Neuron (in vitro differentiated cells): Measurements from ENCODE around the gene CLMP.

Experiments used
- H2AFZ ChIP-seq: one replicate; pipeline ENCODE4 v1.6.1; 2013; ENCODE audit warnings: low read depth, mild to moderate bottlenecking, inconsistent platforms, low read length, moderate library complexity
- H3K27me3 ChIP-seq: one replicate; pipeline ENCODE4 v1.6.1; 2013; ENCODE audit warnings: low read length; ENCODE audit not compliant: insufficient read depth
- H3K36me3 ChIP-seq: one replicate; pipeline ENCODE4 v1.6.1; 2013; ENCODE audit warnings: low read length; ENCODE audit not compliant: insufficient read depth
- H3K4me1 ChIP-seq: one replicate; pipeline ENCODE4 v1.6.1; 2013; ENCODE audit warnings: low read length; ENCODE audit not compliant: insufficient read depth
- H3K4me3 ChIP-seq: 2 replicates; pipeline ENCODE4 v1.5.1; 2013; ENCODE audit warnings: mild to moderate bottlenecking, low read length, moderate library complexity
- H3K9me3 ChIP-seq: one replicate; pipeline ENCODE4 v1.6.1; 2013; ENCODE audit warnings: low read length

Gene CLMP

GRCh38 chr11:123180166-123180565 is 14.9 kb downstream of the CLMP start:
- Histone ChIP-seq H3K9me3 (no peaks in the 10 kb centered on the region), H3K27me3 (no peaks in the 10 kb centered on the region), H3K4me1 (no peaks in the 10 kb centered on the region), H3K36me3 (no peaks in the 10 kb centered on the region), H2AFZ (no peak overlapping the region), H3K4me3 (no peak overlapping the region)

- H3K36me3 ChIP-seq = no peaks in the 10 kb centered on the region
Measured at GRCh38 chr11:123179586-123179985, 15.5 kb downstream of the CLMP start.

GRCh38 chr11:123178186-123178585 is 16.9 kb downstream of the CLMP start:
- no peaks in the 10 kb centered on the region for H3K36me3 ChIP-seq
- H3K4me3 ChIP-seq = no peak overlapping the region
- H3K9me3 ChIP-seq = no peaks in the 10 kb centered on the region
- no peaks in the 10 kb centered on the region for H3K27me3 ChIP-seq
- H2AFZ ChIP-seq = no peak overlapping the region
- no peaks in the 10 kb centered on the region for H3K4me1 ChIP-seq

More at GRCh38 chr11:123179586-123179985, 15.5 kb downstream of the CLMP start:
- H3K27me3 ChIP-seq = no peaks in the 10 kb centered on the region
- H3K4me1 ChIP-seq = no peaks in the 10 kb centered on the region
- H3K9me3 ChIP-seq = no peaks in the 10 kb centered on the region
- no peak overlapping the region for H2AFZ ChIP-seq
- H3K4me3 ChIP-seq = no peak overlapping the region

GRCh38 chr11:123176785-123177184 is 18.3 kb downstream of the CLMP start:
- Histone ChIP-seq H2AFZ (no peak overlapping the region), H3K9me3 (no peaks in the 10 kb centered on the region), H3K4me3 (no peak overlapping the region), H3K4me1 (no peaks in the 10 kb centered on the region), H3K27me3 (no peaks in the 10 kb centered on the region), H3K36me3 (no peaks in the 10 kb centered on the region)

GRCh38 chr11:123174196-123175183 is 20.6 kb downstream of the CLMP start:
- no peaks in the 10 kb centered on the region for H3K4me1 ChIP-seq
- no peak overlapping the region for H3K4me3 ChIP-seq
- no peaks in the 10 kb centered on the region for H3K9me3 ChIP-seq
- no peaks in the 10 kb centered on the region for H3K27me3 ChIP-seq
- H2AFZ ChIP-seq = no peak overlapping the region
- H3K36me3 ChIP-seq = no peaks in the 10 kb centered on the region

GRCh38 chr11:123173856-123174186 is 21.2 kb downstream of the CLMP start:
- H3K9me3 ChIP-seq = no peaks in the 10 kb centered on the region
- no peaks in the 10 kb centered on the region for H3K36me3 ChIP-seq
- no peak overlapping the region for H3K4me3 ChIP-seq
- no peaks in the 10 kb centered on the region for H3K27me3 ChIP-seq
- peaks cover 6% of the 10 kb centered on the region for H3K4me1 ChIP-seq
- H2AFZ ChIP-seq = no peak overlapping the region

- no peaks in the 10 kb centered on the region for H3K27me3 ChIP-seq
- H3K36me3 ChIP-seq = no peaks in the 10 kb centered on the region
- no peak overlapping the region for H2AFZ ChIP-seq
- peaks cover 7% of the 10 kb centered on the region for H3K4me1 ChIP-seq
- H3K4me3 ChIP-seq = no peak overlapping the region
- no peaks in the 10 kb centered on the region for H3K9me3 ChIP-seq
Measured at GRCh38 chr11:123173040-123173855, 21.8 kb downstream of the CLMP start.

GRCh38 chr11:123170929-123171328 is 24.1 kb downstream of the CLMP start:
- Histone ChIP-seq H2AFZ (no peak overlapping the region), H3K4me3 (no peak overlapping the region), H3K9me3 (no peaks in the 10 kb centered on the region), H3K27me3 (no peaks in the 10 kb centered on the region), H3K4me1 (peaks cover 7% of the 10 kb centered on the region), H3K36me3 (no peaks in the 10 kb centered on the region)

GRCh38 chr11:123169821-123170220 is 25.2 kb downstream of the CLMP start:
- Histone ChIP-seq H3K4me3 (no peak overlapping the region), H3K4me1 (peaks cover 7% of the 10 kb centered on the region), H3K27me3 (no peaks in the 10 kb centered on the region), H3K36me3 (no peaks in the 10 kb centered on the region), H3K9me3 (no peaks in the 10 kb centered on the region), H2AFZ (no peak overlapping the region)

GRCh38 chr11:123168955-123169484 is 26.0 kb downstream of the CLMP start:
- H3K4me1 ChIP-seq = peaks cover 7% of the 10 kb centered on the region
- no peaks in the 10 kb centered on the region for H3K9me3 ChIP-seq
- no peaks in the 10 kb centered on the region for H3K27me3 ChIP-seq
- no peak overlapping the region for H3K4me3 ChIP-seq
- H2AFZ ChIP-seq = no peak overlapping the region
- H3K36me3 ChIP-seq = no peaks in the 10 kb centered on the region

- peaks cover 7% of the 10 kb centered on the region for H3K4me1 ChIP-seq
- no peaks in the 10 kb centered on the region for H3K9me3 ChIP-seq
- H3K36me3 ChIP-seq = no peaks in the 10 kb centered on the region
- no peak overlapping the region for H3K4me3 ChIP-seq
- no peak overlapping the region for H2AFZ ChIP-seq
- H3K27me3 ChIP-seq = no peaks in the 10 kb centered on the region
Measured at GRCh38 chr11:123168241-123168640, 26.8 kb downstream of the CLMP start.

- Histone ChIP-seq H3K36me3 (no peaks in the 10 kb centered on the region), H3K4me3 (no peak overlapping the region), H3K4me1 (peaks cover 7% of the 10 kb centered on the region)
Measured at GRCh38 chr11:123166071-123166559, 28.9 kb downstream of the CLMP start.

More at GRCh38 chr11:123166071-123166559, 28.9 kb downstream of the CLMP start:
- Histone ChIP-seq H3K27me3 (no peaks in the 10 kb centered on the region), H3K9me3 (no peaks in the 10 kb centered on the region), H2AFZ (no peak overlapping the region)
